HG03439 (cell line): ENCODE measurements around the gene FBXO48.

ENCODE experiments used
- ATAC-seq: cut with Tn5 transposase; IDR thresholded peaks from one replicate; pipeline ENCODE4 v1.9.1; 2021; ENCODE audit warnings: mild to moderate bottlenecking, moderate library complexity; ENCODE audit not compliant: unreplicated experiment

FBXO48 gene

GRCh38 chr2:68467077-68467960 is at the start of gene FBXO48, which contains the start of gene APLF:
Gene FBXO48 (minus strand): TSS chr2:68467294. CDS start chr2:68465145, 2,149 bp downstream.
Gene APLF (plus strand): TSS chr2:68467585. CDS start chr2:68467732, 147 bp downstream.
- ATAC-seq, result peak; percentile 96

- ATAC-seq, result no peak
Observed at GRCh38 chr2:68516051-68516955, 49.2 kb upstream of the FBXO48 start.

- no peak for ATAC-seq
Observed at GRCh38 chr2:68514316-68514929, 47.3 kb upstream of the FBXO48 start.

- no peak for ATAC-seq
Observed at GRCh38 chr2:68512966-68513365, 45.9 kb upstream of the FBXO48 start.

GRCh38 chr2:68512326-68512725 is 45.2 kb upstream of the FBXO48 start:
- no peak for ATAC-seq

GRCh38 chr2:68506170-68506569 is 39.1 kb upstream of the FBXO48 start:
- ATAC-seq, result no peak

- no peak for ATAC-seq
Observed at GRCh38 chr2:68505603-68506159, 38.6 kb upstream of the FBXO48 start.

GRCh38 chr2:68501768-68502167 is 34.7 kb upstream of the FBXO48 start:
- ATAC-seq, result no peak

GRCh38 chr2:68500649-68501048 is 33.6 kb upstream of the FBXO48 start:
- no peak for ATAC-seq

GRCh38 chr2:68499133-68499532 is 32.0 kb upstream of the FBXO48 start:
- no peak for ATAC-seq

GRCh38 chr2:68491582-68491981 is 24.5 kb upstream of the FBXO48 start:
- ATAC-seq, result no peak

GRCh38 chr2:68489282-68489681 is 22.2 kb upstream of the FBXO48 start:
- no peak for ATAC-seq

- ATAC-seq, result peak; percentile 57
Observed at GRCh38 chr2:68488605-68489004, 21.5 kb upstream of the FBXO48 start.

GRCh38 chr2:68487773-68488355 is 20.8 kb upstream of the FBXO48 start:
- ATAC-seq, result no peak

- no peak for ATAC-seq
Observed at GRCh38 chr2:68483011-68483410, 15.9 kb upstream of the FBXO48 start.

- no peak for ATAC-seq
Observed at GRCh38 chr2:68482296-68482820, 15.3 kb upstream of the FBXO48 start.

- no peak for ATAC-seq
Observed at GRCh38 chr2:68478688-68479087, 11.6 kb upstream of the FBXO48 start.

GRCh38 chr2:68476454-68476853 is 9.4 kb upstream of the FBXO48 start:
- no peak for ATAC-seq

GRCh38 chr2:68475576-68475975 is 8.5 kb upstream of the FBXO48 start:
- no peak for ATAC-seq

- no peak for ATAC-seq
Observed at GRCh38 chr2:68475110-68475509, 8.0 kb upstream of the FBXO48 start.
